ENCODE data around the gene LTN1. TPM values are rescaled to one million over a fixed set of nuclear protein-coding genes. Genes with fewer than 3 reads are reported as not detected.
A peak's percentile ranks its signal among the peaks of the same experiment; 100 is the strongest.

Gene LTN1
- polyA plus RNA-seq, 1 donor, result 21.6 TPM

- peaks cover 4% of the 10 kb centered on the region for H3K36me3 ChIP-seq (ENCODE audit: control insufficient read depth, insufficient read depth, low read length)
- H3K27me3 ChIP-seq (ENCODE audit: control insufficient read depth, insufficient read depth, low read length), result no peaks in the 10 kb centered on the region
- 100% methylated on average over 2 of the region's 47 CpGs for WGBS (ENCODE audit: insufficient coverage, low lambda C conversion rate)
- peak overlapping the region; percentile 90 for H3K27ac ChIP-seq (ENCODE audit: low read length)
- peak; percentile 93 to 95 for DNase-seq
- H3K9me3 ChIP-seq (ENCODE audit: control insufficient read depth, low read depth, low read length), result no peaks in the 10 kb centered on the region
- H3K4me1 ChIP-seq (ENCODE audit: control insufficient read depth, insufficient read depth, low read length), result peaks cover 4% of the 10 kb centered on the region
- H3K4me3 ChIP-seq (ENCODE audit: low read length), result peak overlapping the region; percentile 60
These were observed 107.5 kb downstream of the LTN1 start for GRCh38 chr21:28884976-28885852.

- DNase-seq, result no peak
- H3K36me3 ChIP-seq (ENCODE audit: control insufficient read depth, insufficient read depth, low read length), result peaks cover 4% of the 10 kb centered on the region
- peaks cover 4% of the 10 kb centered on the region for H3K4me1 ChIP-seq (ENCODE audit: control insufficient read depth, insufficient read depth, low read length)
- 28% methylated on average over 3 of the region's 3 CpGs for WGBS (ENCODE audit: insufficient coverage, low lambda C conversion rate)
- no peaks in the 10 kb centered on the region for H3K27me3 ChIP-seq (ENCODE audit: control insufficient read depth, insufficient read depth, low read length)
- peak overlapping the region; percentile 90 for H3K27ac ChIP-seq (ENCODE audit: low read length)
- peak overlapping the region; percentile 60 for H3K4me3 ChIP-seq (ENCODE audit: low read length)
- no peaks in the 10 kb centered on the region for H3K9me3 ChIP-seq (ENCODE audit: control insufficient read depth, low read depth, low read length)
These were observed 108.2 kb downstream of the LTN1 start for GRCh38 chr21:28884481-28884880.

GRCh38 chr21:28883931-28884330 lies 108.7 kb downstream of the LTN1 start:
- Histone ChIP-seq H3K4me3 (ENCODE audit: low read length) (peak overlapping the region; percentile 60), H3K27ac (ENCODE audit: low read length) (peak overlapping the region; percentile 90), H3K27me3 (ENCODE audit: control insufficient read depth, insufficient read depth, low read length) (no peaks in the 10 kb centered on the region), H3K36me3 (ENCODE audit: control insufficient read depth, insufficient read depth, low read length) (peaks cover 8% of the 10 kb centered on the region), H3K9me3 (ENCODE audit: control insufficient read depth, low read depth, low read length) (no peaks in the 10 kb centered on the region), H3K4me1 (ENCODE audit: control insufficient read depth, insufficient read depth, low read length) (peaks cover 4% of the 10 kb centered on the region)
- no peak for DNase-seq

- no peaks in the 10 kb centered on the region for H3K27me3 ChIP-seq (ENCODE audit: control insufficient read depth, insufficient read depth, low read length)
- peaks cover 4% of the 10 kb centered on the region for H3K4me1 ChIP-seq (ENCODE audit: control insufficient read depth, insufficient read depth, low read length)
- H3K4me3 ChIP-seq (ENCODE audit: low read length), result no peak overlapping the region
- no peak overlapping the region for H3K27ac ChIP-seq (ENCODE audit: low read length)
- H3K36me3 ChIP-seq (ENCODE audit: control insufficient read depth, insufficient read depth, low read length), result peaks cover 11% of the 10 kb centered on the region
- no peak for DNase-seq
- H3K9me3 ChIP-seq (ENCODE audit: control insufficient read depth, low read depth, low read length), result no peaks in the 10 kb centered on the region
- 50% methylated on average over 2 of the region's 2 CpGs for WGBS (ENCODE audit: insufficient coverage, low lambda C conversion rate)
These were observed 110.3 kb downstream of the LTN1 start for GRCh38 chr21:28882345-28882744.

Other genes starting within 250 kb of the LTN1 start
- gene RWDD2B, start 26.5 kb upstream of the LTN1 start, polyA plus RNA-seq, result 14.9 TPM
- gene USP16, start 31.8 kb upstream of the LTN1 start, polyA plus RNA-seq, result 45.1 TPM
- gene CCT8, start 80.8 kb upstream of the LTN1 start, polyA plus RNA-seq, result 213 TPM
- 6.5 TPM for gene MAP3K7CL, start 137.8 kb upstream of the LTN1 start, polyA plus RNA-seq